Aorta (tissue), 5 donors: ENCODE results near the gene MYOG. TPM values are rescaled to one million over a fixed set of nuclear protein-coding genes. Genes with fewer than 3 reads are reported as not detected.

Experiments
- ATAC-seq: fragments of 200-7000 bp; cut with Tn5 transposase; one replicate; pipeline ENCODE4 v1.9.1; 2022; ENCODE audit warnings: moderate library complexity; ENCODE audit not compliant: low FRiP score
- DNase-seq, 2 donors: peaks; one replicate each; pipeline ENCODE4 v3.0.0-alpha.2; 2020
- H3K27ac ChIP-seq, 2 donors: one replicate each; pipeline ENCODE4 v1.5.1; 2013; ENCODE audit warnings: low read length in 2 of 2, mild to moderate bottlenecking in 2 of 2, moderate library complexity in 2 of 2, control low read depth in 1 of 2, inconsistent platforms in 1 of 2, low read depth in 1 of 2
- H3K27me3 ChIP-seq, 2 donors: one replicate each; pipeline ENCODE4 v1.6.1; 2013; ENCODE audit warnings: control low read depth in 1 of 2, low read length in 1 of 2, mild to moderate bottlenecking in 1 of 2, moderate library complexity in 1 of 2; ENCODE audit not compliant: insufficient read depth in 2 of 2, control insufficient read depth in 1 of 2
- H3K36me3 ChIP-seq, 2 donors: one replicate each; pipeline ENCODE4 v1.6.1; 2013; ENCODE audit warnings: control low read depth in 1 of 2, low read length in 1 of 2, mild to moderate bottlenecking in 1 of 2; ENCODE audit not compliant: insufficient read depth in 2 of 2, control insufficient read depth in 1 of 2
- H3K4me1 ChIP-seq, 2 donors: one replicate each; pipeline ENCODE4 v1.6.1; 2013; ENCODE audit warnings: low read length in 2 of 2, control low read depth in 1 of 2, mild to moderate bottlenecking in 1 of 2, moderate library complexity in 1 of 2; ENCODE audit not compliant: insufficient read depth in 2 of 2, control insufficient read depth in 1 of 2
- H3K4me3 ChIP-seq, 2 donors: one replicate each; pipeline ENCODE4 v1.5.1; 2013; ENCODE audit warnings: low read length in 2 of 2, control low read depth in 1 of 2, mild to moderate bottlenecking in 1 of 2
- H3K9me3 ChIP-seq: one replicate; pipeline ENCODE4 v1.6.1; 2013; ENCODE audit warnings: mild to moderate bottlenecking, low read length; ENCODE audit not compliant: control insufficient read depth
- WGBS, 2 donors: extraction: QIAGEN DNeasy Blood & Tissue Kit; methylation state at CpG; one replicate each; pipeline ENCODE4 v1.1.7; 2013; 5-methylcytosine and 5-hydroxymethylcytosine counted together
- intact Hi-C, 2 donors: fragments of 100-400 bp; cut with DNase I; formaldehyde crosslinking; loops; one replicate each; pipeline versions ENCODE4 v1.14.2 to v1.15.0; 2022
- polyA plus RNA-seq, 2 donors: library from polyadenylated mRNA; stranded (reverse); fragments of 200-250 nt; gene quantifications; one replicate each; pipeline ENCODE4 v1.2.3, GENCODE V29; 2013
- total RNA-seq, 2 donors: library from RNA; stranded (reverse); fragmentation: NEBNext Ultra II Directional; extraction: Animal tissue kit (Norgen Biotek cat#: 25700); gene quantifications; one replicate each; pipeline ENCODE4 v1.2.1, GENCODE V29; 2021
- donor health status: healthy with polysubstance abuse.
- donor health status: Bipolar disorder and iron deficiency.
- donor health status: DM: no; HTN: no; CAD: no.
- donor health status: DM: no; HTN: no; CAD: no.
- donor health status: DM: yes; HTN: yes; CAD: no.

Gene MYOG
- total and polyA plus RNA-seq, 4 donors, result not detected

GRCh38 chr1:203041351-203041932 lies 44.4 kb downstream of the MYOG start:
- no peak overlapping the region for H3K4me3 ChIP-seq
- H3K4me1 ChIP-seq, result no peaks in the 10 kb centered on the region
- DNase-seq (no peak), ATAC-seq (no peak)
- H3K27ac ChIP-seq, result no peak overlapping the region
- H3K9me3 ChIP-seq, result no peaks in the 10 kb centered on the region
- no peaks in the 10 kb centered on the region for H3K36me3 ChIP-seq
- intact Hi-C loops, result loop anchor here in 1 of 2 donors (5.0 kb wide), 1 partner anchor 131 kb away; no protein-coding TSS in a partner anchor
- 73 to 88% methylated on average over 3 of the region's 3 CpGs for WGBS, 2 donors
- H3K27me3 ChIP-seq, result no peaks in the 10 kb centered on the region

DNA sequence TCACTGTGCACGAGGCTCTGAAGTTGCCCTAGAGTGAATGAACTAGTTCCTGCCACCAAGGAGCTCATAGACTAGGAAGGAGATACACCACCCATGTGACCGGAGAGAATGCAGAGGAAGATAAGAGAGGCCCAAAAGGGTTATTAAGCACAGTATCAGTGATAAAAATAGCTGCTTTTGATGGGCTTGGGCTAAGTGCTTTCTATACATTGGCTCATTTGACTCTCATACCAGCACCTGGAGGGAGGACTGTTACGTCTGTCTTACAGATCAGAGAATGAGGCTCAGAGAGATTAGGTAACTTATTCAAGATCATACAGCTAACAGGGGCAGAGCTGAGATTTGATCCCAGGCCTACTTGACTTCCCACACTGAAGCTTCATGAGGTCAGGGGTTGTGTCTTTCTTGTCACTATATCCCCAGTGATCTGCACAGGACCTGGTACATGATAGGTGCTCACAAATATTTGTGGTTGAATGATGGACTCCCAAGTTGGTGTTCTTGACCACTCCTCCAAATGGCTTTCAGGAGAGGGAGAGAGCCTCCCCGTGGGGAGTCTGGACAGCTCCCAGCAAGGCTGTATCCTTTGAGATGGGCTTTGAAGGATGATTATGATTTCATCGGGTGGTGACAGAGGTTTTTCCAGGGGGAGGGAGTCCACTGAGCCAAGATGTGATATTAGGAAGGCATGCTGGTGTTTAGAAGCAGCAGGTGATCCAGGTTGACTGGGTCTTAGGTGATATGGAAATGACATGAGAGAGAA lies 45.1 kb downstream of the MYOG start:
- WGBS, 2 donors, result 71 to 74% methylated on average over 5 of the region's 5 CpGs
- Histone ChIP-seq H3K36me3 (no peaks in the 10 kb centered on the region), H3K9me3 (no peaks in the 10 kb centered on the region), H3K27ac (no peak overlapping the region), H3K4me3 (no peak overlapping the region), H3K27me3 (no peaks in the 10 kb centered on the region), H3K4me1 (no peaks in the 10 kb centered on the region)
- ATAC-seq, result no peak
- DNase-seq, result no peak
- intact Hi-C loops, result loop anchor here in 1 of 2 donors (5.0 kb wide), 1 partner anchor 132 kb away; no protein-coding TSS in a partner anchor

GRCh38 chr1:203039609-203040512 lies 46.0 kb downstream of the MYOG start:
- ATAC-seq, result no peak
- Histone ChIP-seq H3K4me3 (no peak overlapping the region), H3K36me3 (no peaks in the 10 kb centered on the region), H3K4me1 (no peaks in the 10 kb centered on the region), H3K27me3 (no peaks in the 10 kb centered on the region), H3K27ac (no peak overlapping the region), H3K9me3 (no peaks in the 10 kb centered on the region)
- WGBS, 2 donors, result 63 to 65% methylated on average over 11 of the region's 11 CpGs
- DNase-seq, result no peak
- intact Hi-C loops, result loop anchor here (2.0 to 5.0 kb wide), 2 partner anchors 132 to 177 kb away; no protein-coding TSS in a partner anchor

DNA sequence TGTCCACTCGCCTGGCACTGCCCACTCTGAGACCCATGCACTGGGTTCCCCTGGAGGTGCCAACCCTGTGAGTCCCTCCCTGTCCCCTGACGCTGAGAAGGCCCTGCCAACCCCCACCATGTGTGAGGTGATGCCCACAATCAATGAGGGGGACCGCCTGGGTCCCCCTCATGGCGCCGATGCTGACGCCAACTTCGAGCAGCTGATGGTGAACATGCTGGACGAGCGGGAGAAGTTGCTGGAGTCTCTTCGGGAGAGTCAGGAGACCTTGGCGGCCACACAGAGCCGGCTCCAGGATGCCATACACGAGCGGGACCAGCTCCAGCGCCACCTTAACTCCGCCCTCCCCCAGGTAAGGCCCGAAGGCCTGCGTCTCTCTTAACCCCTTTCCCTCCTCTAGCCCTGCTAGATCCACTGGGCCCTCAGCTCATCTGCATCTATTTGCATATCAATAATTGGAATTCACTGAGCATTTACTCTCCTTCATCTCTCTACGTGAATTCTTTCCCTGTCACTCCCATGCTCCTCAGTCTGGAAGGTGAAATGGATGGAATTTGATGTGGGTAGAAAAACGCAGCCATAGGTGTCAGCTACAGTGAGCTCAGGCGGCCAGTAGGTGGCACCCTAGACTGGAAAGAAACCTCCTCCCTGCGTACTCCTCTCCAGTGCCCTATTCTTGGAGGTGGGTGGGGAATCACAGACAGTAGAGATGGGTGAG lies 46.8 kb downstream of the MYOG start:
- no peaks in the 10 kb centered on the region for H3K4me1 ChIP-seq
- peak overlapping the region in 1 of 2 donors; percentile 73 for H3K27ac ChIP-seq
- H3K36me3 ChIP-seq, result no peaks in the 10 kb centered on the region
- H3K9me3 ChIP-seq, result no peaks in the 10 kb centered on the region
- H3K27me3 ChIP-seq, result no peaks in the 10 kb centered on the region
- ATAC-seq (peak; percentile 85), DNase-seq (peak; percentile 78 to 90)
- no peak overlapping the region for H3K4me3 ChIP-seq
- intact Hi-C loops, result loop anchor here (1.0 to 5.0 kb wide), 3 partner anchors 133 to 178 kb away; no protein-coding TSS in a partner anchor
- 47 to 52% methylated on average over 22 of the region's 22 CpGs for WGBS, 2 donors

- Histone ChIP-seq H3K36me3 (no peaks in the 10 kb centered on the region), H3K9me3 (no peaks in the 10 kb centered on the region), H3K27me3 (no peaks in the 10 kb centered on the region), H3K4me1 (no peaks in the 10 kb centered on the region), H3K4me3 (no peak overlapping the region), H3K27ac (peak overlapping the region in 1 of 2 donors; percentile 94)
- 3 to 4% methylated on average over 8 to 9 of the region's 9 CpGs for WGBS, 2 donors
- DNase-seq (peak; percentile 86 to 91), ATAC-seq (peak; percentile 85)
- intact Hi-C loops, result loop anchor here (1.0 to 5.0 kb wide), 3 partner anchors 134 to 179 kb away; no protein-coding TSS in a partner anchor
Measured at GRCh38 chr1:203038217-203038741, 47.5 kb downstream of the MYOG start.

DNA sequence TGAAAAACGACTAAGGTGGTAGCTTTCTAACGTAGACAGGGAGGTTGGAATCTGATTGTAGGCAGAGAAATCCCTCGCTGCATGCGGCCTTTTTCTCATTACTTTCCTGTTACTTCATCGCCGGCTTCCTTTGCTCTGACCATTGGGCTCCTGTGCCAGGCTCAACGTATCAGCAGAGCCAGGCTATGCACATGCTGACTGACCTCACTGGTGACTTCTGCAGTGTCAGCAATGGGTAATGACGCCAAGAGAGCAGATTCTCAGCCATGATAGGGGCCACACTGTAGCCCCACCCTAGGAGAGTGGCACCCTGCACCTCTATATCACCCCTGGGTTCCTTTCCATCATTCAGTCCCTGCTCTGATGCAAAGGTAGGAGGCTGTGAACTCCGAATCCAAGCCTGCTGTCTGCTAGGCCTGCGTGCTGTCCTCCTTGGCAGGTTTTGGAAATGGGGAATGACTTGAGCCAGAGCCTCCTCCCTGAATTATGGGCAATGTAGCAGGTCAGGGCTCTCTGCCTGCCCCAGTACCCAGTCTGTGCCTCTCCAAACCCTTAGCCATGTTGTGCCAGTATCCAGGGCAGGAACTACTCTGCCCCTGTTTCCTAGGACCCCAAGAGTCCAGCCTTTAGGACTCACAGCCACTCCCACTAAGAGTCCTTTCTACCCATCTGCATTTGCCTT lies 48.2 kb downstream of the MYOG start:
- H3K4me1 ChIP-seq, result no peaks in the 10 kb centered on the region
- no peaks in the 10 kb centered on the region for H3K9me3 ChIP-seq
- ATAC-seq (peak; percentile 17), DNase-seq (no peak)
- H3K36me3 ChIP-seq, result no peaks in the 10 kb centered on the region
- no peaks in the 10 kb centered on the region for H3K27me3 ChIP-seq
- intact Hi-C loops, result loop anchor here (1.0 to 5.0 kb wide), 3 partner anchors 135 to 179 kb away; no protein-coding TSS in a partner anchor
- H3K4me3 ChIP-seq, result no peak overlapping the region
- WGBS, 2 donors, result 34 to 41% methylated on average over 10 of the region's 10 CpGs
- peak overlapping the region; percentile 24 to 94 for H3K27ac ChIP-seq

- Histone ChIP-seq H3K4me3 (no peak overlapping the region), H3K36me3 (no peaks in the 10 kb centered on the region), H3K27me3 (no peaks in the 10 kb centered on the region), H3K9me3 (no peaks in the 10 kb centered on the region), H3K4me1 (no peaks in the 10 kb centered on the region), H3K27ac (peak overlapping the region in 1 of 2 donors; percentile 62)
- no peak for DNase-seq
- no peak for ATAC-seq
- intact Hi-C loops, result loop anchor here in 1 of 2 donors (5.0 kb wide), 1 partner anchor 136 kb away; no protein-coding TSS in a partner anchor
- 43 to 49% methylated on average over 2 of the region's 2 CpGs for WGBS, 2 donors
Measured at GRCh38 chr1:203036537-203036936, 49.3 kb downstream of the MYOG start.
